ENCODE data around the gene RNF26. TPM values are rescaled to one million over a fixed set of nuclear protein-coding genes. Genes with fewer than 3 reads are reported as not detected.

Gene RNF26
- total and polyA plus RNA-seq, 12 donors, result 6.4 to 17.6 (median 13.0) TPM

DNA sequence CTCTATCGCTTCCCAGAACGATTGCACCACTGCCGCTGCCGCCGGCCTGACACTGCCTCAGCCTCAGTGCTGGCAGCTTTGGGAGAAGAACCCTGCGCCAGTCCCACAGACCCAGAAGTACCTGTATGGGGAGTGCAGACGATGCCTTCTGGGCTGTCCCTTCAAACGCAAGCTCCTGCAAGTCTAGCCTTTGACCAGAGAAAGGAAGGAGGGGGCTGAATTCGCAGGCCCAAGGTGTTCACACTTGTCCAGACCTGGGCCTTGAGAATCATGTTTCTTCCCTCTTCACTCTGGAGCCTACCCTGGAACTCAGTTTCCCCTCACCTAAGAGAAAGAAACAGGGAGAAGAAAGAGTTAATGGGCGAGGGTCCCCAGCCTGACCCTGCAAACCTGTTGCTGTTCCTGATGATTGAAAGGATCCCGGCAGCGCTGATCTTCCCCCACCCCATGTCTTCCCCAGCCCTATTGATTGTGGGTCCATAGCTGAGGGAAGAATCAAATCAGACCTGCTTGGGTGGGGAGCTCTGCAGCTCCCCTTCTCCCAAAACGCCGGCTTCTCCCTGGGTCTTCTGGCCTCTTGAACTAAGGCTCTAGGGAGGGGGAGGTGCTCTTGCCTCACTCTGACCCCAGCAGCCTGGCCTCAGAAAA, 16.6 kb upstream of the RNF26 start:
- Histone ChIP-seq H3K36me3 (peaks cover 0 to 26% (median 11%) of the 10 kb centered on the region in 9 donors), H3K4me1 (peaks cover 11 to 90% (median 70%) of the 10 kb centered on the region in 9 donors), H3K27me3 (peaks cover 0 to 72% (median 0%) of the 10 kb centered on the region in 7 donors), H3K27ac (peak overlapping the region; percentile 85 to 99 (median 92)), H3K9me3 (no peaks in the 10 kb centered on the region), H3K4me3 (peak overlapping the region; percentile 10 to 94 (median 80))
- intact Hi-C loops (cut with DNase I), result loop anchor here in 2 of 10 donors (5.0 to 10.0 kb wide), 2 partner anchors 110 to 223 kb away; partner anchors contain the start of gene CBL (in 1 of the 2)
- TF ChIP-seq, protein P1, sequence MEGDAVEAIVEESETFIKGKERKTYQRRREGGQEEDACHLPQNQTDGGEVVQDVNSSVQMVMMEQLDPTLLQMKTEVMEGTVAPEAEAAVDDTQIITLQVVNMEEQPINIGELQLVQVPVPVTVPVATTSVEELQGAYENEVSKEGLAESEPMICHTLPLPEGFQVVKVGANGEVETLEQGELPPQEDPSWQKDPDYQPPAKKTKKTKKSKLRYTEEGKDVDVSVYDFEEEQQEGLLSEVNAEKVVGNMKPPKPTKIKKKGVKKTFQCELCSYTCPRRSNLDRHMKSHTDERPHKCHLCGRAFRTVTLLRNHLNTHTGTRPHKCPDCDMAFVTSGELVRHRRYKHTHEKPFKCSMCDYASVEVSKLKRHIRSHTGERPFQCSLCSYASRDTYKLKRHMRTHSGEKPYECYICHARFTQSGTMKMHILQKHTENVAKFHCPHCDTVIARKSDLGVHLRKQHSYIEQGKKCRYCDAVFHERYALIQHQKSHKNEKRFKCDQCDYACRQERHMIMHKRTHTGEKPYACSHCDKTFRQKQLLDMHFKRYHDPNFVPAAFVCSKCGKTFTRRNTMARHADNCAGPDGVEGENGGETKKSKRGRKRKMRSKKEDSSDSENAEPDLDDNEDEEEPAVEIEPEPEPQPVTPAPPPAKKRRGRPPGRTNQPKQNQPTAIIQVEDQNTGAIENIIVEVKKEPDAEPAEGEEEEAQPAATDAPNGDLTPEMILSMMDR (IDR thresholded peaks at IDR 0.05), result no peak
- DNase-seq, result no peak
- ATAC-seq, result no peak
- WGBS, 2 donors, result 38 to 47% methylated on average over 14 of the region's 14 CpGs

DNA sequence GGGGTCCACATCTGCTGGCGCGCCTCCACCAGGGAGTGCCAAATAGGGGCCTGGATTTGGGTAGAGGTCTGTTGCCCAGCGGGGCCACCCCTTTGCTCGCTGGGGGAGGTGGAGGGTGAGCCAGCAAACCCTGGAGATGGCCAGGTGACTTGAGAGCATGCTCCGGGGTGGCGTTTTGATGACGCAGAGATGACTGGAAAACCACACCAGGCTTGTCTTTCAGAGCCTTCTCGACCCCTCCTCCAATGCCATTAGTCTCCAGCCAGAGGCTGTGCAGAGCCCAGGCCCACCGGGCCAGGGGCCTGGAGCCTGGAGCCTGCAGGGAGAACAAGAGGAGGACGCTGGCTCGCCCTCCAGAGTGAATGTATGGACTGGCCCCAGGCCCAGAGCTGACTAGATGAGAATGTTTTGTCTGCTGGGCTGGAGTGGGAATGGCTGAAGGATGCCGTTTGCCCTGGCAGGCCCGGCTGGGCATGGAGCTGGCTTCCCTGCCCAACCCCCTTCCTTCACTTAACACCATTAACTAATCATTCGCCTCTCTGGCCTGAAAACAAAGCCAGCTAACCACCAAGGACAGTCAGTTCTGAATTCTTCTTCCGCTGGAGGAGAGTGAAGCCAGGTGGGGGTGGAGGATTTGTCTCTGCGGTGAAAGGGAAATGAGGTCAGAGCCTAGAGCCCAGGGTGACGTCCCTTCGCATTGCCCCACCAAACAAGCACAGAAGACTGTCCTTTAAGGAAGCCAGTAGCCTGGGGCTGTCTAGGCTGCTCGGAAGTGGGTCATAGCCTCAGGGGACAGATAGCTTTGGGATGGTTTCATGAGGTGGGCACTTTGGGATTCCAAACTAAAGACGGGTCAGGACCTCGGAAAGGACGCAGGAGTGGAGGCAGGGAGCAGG, 15.8 kb upstream of the RNF26 start:
- 51 to 53% methylated on average over 22 of the region's 22 CpGs for WGBS, 2 donors
- TF ChIP-seq, protein P1 (IDR thresholded peaks at IDR 0.05), result no peak
- DNase-seq, result peak in 1 of 2 donors; percentile 64
- H3K27ac ChIP-seq, result peak overlapping the region; percentile 85 to 99 (median 92)
- peaks cover 0 to 72% (median 0%) of the 10 kb centered on the region in 7 donors for H3K27me3 ChIP-seq
- H3K36me3 ChIP-seq, result peaks cover 0 to 19% (median 8%) of the 10 kb centered on the region in 9 donors
- no peaks in the 10 kb centered on the region for H3K9me3 ChIP-seq
- ATAC-seq, result peak in 5 of 8 donors; percentile 4 to 51 (median 19)
- H3K4me3 ChIP-seq, result peak overlapping the region in 6 of 10 donors; percentile 13 to 84 (median 66)
- H3K4me1 ChIP-seq, result peaks cover 11 to 94% (median 70%) of the 10 kb centered on the region in 9 donors
- intact Hi-C loops (cut with DNase I), result loop anchor here in 2 of 10 donors (5.0 to 10.0 kb wide), 2 partner anchors 111 to 224 kb away; partner anchors contain the start of gene CBL (in 1 of the 2)

DNA sequence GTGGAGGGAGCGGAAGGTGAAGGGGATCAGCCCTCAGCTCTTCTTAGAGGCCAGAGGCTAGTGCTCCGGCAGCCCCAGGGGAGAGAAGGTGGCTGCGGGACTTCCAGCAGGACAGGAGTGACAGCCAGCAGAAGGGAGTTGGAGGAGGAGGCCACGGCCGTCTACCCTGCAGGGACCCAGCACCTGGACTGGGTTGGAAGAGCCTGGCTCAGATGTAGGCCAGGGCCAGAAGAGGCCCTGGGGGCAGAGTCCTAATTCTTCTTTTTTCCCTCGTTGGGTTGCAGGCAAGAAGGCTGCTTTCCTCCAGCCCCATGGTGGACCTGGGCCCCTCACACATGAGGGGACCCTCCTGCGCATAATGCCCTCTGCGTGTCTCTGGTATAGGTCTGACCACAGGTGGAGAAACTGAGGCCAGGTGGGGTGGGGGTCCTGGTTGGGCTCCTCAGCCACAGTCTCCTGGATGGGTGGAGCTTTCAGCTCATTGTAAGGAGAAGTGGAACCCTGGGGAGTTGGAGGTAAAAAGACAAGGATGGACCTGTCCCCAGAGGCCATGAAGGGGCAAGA, 15.1 kb upstream of the RNF26 start:
- H3K9me3 ChIP-seq, result no peaks in the 10 kb centered on the region
- peaks cover 11 to 94% (median 70%) of the 10 kb centered on the region in 9 donors for H3K4me1 ChIP-seq
- intact Hi-C loops (cut with DNase I), result loop anchor here in 2 of 10 donors (5.0 to 10.0 kb wide), 2 partner anchors 112 to 224 kb away; partner anchors contain the start of gene CBL (in 1 of the 2)
- peaks cover 0 to 11% (median 6%) of the 10 kb centered on the region in 9 donors for H3K36me3 ChIP-seq
- DNase-seq (no peak), ATAC-seq (no peak)
- 57 to 72% methylated on average over 8 of the region's 8 CpGs for WGBS, 2 donors
- H3K4me3 ChIP-seq, result peak overlapping the region in 7 of 10 donors; percentile 3 to 60 (median 13)
- H3K27me3 ChIP-seq, result peaks cover 0 to 69% (median 0%) of the 10 kb centered on the region in 7 donors
- H3K27ac ChIP-seq, result peak overlapping the region; percentile 85 to 99 (median 92)
- TF ChIP-seq, protein P1 (IDR thresholded peaks at IDR 0.05), result no peak

Data from heart right ventricle (tissue), 16 donors.